AG10803 (cell line): ENCODE data around the gene CLCC1.

Source experiments
- DNase-seq: peaks from one replicate; pipeline ENCODE4 v3.0.0; 2010; ENCODE audit warnings: low read depth
- H3K4me3 ChIP-seq: 2 replicates; pipeline ENCODE4 v1.5.1; 2011; ENCODE audit warnings: mild to moderate bottlenecking, low read length, control low read depth
- TF ChIP-seq, protein P1 (sequence below): conservative IDR thresholded peaks from 2 replicates; pipeline ENCODE4 v1.5.1; 2011; ENCODE audit warnings: mild to moderate bottlenecking, low read length, control low read depth, inconsistent platforms

The CLCC1 gene

DNA sequence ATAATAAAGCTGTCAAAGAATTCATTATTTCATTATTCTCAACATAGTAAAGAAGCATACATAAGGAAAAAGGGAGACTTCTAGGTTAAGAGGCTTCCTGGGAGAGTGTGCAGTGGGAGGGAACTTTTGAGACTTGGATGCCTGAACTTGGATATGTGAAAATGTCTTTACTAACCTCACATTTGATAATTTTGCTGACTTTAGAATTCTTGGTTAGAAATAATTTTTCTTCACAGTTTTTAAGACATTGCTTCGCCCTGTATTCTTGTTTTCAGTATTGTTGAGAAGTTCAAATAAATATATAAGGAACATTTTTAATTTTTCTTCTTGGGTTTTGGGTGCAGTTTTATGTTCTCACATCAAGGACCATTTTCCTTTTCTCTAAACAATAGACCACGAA, 46.5 kb downstream of the CLCC1 start:
- TF ChIP-seq, protein P1, sequence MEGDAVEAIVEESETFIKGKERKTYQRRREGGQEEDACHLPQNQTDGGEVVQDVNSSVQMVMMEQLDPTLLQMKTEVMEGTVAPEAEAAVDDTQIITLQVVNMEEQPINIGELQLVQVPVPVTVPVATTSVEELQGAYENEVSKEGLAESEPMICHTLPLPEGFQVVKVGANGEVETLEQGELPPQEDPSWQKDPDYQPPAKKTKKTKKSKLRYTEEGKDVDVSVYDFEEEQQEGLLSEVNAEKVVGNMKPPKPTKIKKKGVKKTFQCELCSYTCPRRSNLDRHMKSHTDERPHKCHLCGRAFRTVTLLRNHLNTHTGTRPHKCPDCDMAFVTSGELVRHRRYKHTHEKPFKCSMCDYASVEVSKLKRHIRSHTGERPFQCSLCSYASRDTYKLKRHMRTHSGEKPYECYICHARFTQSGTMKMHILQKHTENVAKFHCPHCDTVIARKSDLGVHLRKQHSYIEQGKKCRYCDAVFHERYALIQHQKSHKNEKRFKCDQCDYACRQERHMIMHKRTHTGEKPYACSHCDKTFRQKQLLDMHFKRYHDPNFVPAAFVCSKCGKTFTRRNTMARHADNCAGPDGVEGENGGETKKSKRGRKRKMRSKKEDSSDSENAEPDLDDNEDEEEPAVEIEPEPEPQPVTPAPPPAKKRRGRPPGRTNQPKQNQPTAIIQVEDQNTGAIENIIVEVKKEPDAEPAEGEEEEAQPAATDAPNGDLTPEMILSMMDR, result no peak
- no peak overlapping the region for H3K4me3 ChIP-seq
- no peak for DNase-seq
